Nucleus accumbens (tissue), 56 donors: ENCODE results near the gene BTLA.
"Not testable (repeated sequence)": the region's sequence is repeated elsewhere in the genome, so short reads cannot be mapped to it uniquely, and the experiment has no call there.

ENCODE experiments used
- DNase-seq, 56 donors: peaks; one replicate each; lab custom pipeline; 2025; lab: John Stamatoyannopoulos, UW

Gene BTLA

DNA sequence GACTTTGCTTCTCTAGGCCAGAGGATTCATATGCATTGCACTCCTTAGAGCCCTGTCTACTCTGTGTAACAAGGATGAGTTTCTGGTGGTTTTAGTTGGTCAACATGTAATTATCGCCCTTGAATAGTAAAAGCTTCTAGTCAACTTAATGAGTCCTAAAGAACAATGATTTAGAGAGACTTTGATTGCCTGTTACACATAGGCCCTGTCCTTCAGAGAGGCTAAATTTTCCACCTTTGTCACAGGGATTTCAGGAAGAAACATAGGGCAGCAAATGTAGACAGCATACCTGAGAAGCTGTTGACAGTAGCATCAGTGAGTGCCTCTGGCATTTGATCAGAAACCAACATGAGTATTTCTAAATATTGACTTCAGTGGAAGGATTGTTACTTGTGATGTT lies 7.1 kb downstream of the BTLA start:
- DNase-seq: no peak

- no peak for DNase-seq
Observed at GRCh38 chr3:112491373-112491772, 7.9 kb downstream of the BTLA start.

DNA sequence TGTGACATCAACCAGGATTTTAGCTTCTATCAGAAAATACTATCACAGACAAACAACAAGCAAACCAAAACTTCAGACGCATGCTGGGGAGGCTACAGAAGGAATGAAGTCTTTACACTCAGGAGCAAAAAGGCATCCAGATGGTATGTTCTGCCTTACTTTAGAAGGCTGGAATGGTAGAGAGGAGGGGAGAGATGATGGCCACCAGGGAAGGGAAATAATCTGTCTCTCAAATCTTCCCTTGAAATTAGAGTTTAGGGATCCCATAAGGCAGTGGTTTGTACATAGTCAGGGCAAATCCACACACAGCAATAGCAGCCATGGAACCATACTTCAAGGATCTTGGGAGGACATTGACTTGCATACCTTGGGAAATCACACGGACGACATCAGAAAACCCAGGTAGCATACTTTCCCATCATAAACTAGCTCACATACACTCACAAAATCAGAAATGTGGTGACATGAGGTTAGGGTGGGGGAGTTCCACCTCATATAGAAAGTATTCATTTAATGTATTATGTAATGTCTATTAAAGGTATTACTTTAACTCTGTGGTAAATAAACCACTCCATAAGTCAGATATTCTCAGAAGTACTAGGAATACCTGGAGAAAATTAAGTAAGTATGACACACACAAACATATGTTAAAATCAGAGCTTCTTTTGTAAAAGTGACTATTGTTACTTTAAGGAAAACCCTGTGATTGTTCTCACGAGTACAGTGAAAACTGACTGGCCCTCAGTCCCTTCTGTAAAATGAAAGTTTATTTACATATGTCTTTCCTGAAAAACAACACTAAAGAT lies 9.4 kb downstream of the BTLA start:
- DNase-seq: no peak

GRCh38 chr3:112486811-112487505 lies 12.3 kb downstream of the BTLA start:
- DNase-seq: no peak

DNA sequence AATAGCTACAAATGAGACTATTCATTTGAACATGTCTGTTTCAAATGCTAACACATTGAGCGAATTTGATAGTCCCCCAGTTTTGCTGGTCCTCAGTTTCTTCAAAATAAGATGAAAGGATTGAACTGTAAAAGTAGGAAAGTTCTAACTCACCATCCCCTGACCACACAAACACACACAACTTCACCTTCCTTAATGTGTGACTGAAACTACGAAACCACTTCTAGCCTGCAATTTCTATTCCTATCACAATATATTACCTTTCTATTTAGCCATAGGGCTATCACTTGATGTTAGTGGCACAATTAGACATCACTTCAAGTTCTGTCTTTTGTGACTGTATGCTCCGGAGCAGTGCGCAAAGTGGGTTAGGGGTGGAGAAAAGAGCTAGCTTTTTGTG lies 14.9 kb downstream of the BTLA start:
- DNase-seq: no peak

GRCh38 chr3:112482675-112483074 lies 16.6 kb downstream of the BTLA start:
- no peak for DNase-seq

- DNase-seq: no peak
Observed at GRCh38 chr3:112481302-112481721, 18.0 kb downstream of the BTLA start.

- DNase-seq: no peak
Observed at GRCh38 chr3:112477891-112478290, 21.4 kb downstream of the BTLA start.

- DNase-seq: no peak
Observed at GRCh38 chr3:112476346-112476745, 22.9 kb downstream of the BTLA start.

GRCh38 chr3:112474796-112475195 lies 24.5 kb downstream of the BTLA start:
- DNase-seq: no peak

- no peak for DNase-seq
Observed at GRCh38 chr3:112472691-112473090, 26.6 kb downstream of the BTLA start.

DNA sequence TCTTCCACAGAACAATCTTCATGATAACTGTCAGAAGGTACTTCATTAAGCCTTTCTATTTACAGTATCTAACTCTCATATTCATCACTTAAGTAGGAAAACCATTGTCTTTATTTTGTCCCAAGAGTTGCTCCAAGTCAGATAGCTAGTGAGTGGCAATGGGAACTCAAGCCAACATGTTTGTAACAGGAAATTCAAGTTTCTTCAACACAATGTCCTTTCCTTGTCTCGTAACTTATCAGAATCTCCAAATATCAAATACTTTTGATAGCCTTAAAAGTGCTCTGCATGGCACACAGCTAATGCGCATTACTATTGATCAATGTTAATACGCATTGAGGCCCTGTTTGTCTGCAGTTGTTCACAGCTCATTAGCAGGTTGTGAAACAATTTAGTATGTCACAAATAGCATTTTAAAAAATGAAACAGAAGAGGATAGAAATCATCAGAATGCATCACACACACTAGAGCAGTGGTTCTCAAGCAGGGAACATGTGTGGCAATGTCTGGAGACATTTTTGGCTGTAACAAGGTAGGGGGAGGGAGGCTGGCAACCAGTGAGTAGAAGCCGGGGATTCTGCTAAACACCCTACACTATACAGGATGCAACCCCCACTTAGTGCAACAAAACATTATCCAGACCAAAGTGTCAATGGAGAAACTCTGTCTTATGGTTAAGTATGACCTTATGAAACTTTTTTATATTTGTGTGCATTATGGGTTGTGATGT lies 27.5 kb downstream of the BTLA start:
- no peak for DNase-seq

GRCh38 chr3:112470788-112471187 lies 28.5 kb downstream of the BTLA start:
- DNase-seq: no peak

- no peak for DNase-seq
Observed at GRCh38 chr3:112469671-112470070, 29.6 kb downstream of the BTLA start.

GRCh38 chr3:112467539-112467938 lies 31.7 kb downstream of the BTLA start:
- DNase-seq: no peak

DNA sequence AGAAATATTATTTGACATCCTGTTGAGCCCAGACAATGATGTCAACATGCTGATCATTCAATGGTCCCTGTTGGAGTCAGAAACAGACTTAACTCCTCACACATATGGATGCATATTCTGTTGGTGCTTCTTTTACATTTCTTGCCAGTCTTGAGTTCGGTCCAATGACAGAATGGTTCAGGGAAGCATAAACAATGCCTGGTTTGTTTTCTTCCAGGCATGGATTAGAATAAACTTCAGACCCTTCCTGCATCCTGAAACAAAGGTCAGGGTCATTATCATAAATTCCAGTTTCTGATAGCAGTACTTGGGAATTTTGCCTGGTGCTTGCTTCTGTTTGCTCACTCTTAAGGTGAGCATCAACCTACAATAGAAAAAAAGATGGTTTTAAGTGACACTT lies 33.3 kb downstream of the BTLA start:
- no peak for DNase-seq

GRCh38 chr3:112464264-112464663 lies 35.0 kb downstream of the BTLA start:
- no peak for DNase-seq

GRCh38 chr3:112463250-112463649 lies 36.0 kb downstream of the BTLA start:
- no peak for DNase-seq

GRCh38 chr3:112461787-112462186 lies 37.5 kb downstream of the BTLA start:
- DNase-seq: not testable (repeated sequence)

DNA sequence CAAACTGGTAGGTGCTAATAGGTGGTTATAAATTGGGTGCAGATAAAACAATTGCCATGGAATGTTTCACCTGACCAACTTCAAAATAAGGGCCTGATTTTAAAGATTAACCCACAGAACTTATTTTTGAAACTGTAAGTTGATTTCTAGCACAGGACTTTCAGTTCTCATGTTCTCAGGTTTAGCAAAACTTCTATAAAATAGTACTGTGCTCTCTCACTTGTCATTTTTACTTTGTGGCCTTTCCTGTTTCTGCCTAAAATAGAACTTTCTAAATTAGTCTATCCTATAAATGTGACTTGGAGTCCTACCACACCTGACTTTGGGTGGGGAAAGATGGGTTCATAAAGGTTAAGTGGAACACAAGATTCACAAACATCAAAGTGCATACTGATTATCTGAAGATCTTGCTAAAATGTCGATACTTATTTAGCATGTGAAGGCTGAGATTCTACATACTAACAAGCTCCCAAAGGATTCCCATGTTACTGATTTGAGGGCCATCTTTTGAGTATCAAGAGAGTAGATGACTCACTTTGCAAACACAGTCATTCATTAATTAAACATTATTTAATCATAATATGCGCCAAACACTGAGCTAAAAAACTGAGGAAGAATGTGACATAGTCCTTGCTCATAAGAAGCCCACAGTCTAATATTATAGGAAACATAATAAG lies 38.6 kb downstream of the BTLA start:
- no peak for DNase-seq

DNA sequence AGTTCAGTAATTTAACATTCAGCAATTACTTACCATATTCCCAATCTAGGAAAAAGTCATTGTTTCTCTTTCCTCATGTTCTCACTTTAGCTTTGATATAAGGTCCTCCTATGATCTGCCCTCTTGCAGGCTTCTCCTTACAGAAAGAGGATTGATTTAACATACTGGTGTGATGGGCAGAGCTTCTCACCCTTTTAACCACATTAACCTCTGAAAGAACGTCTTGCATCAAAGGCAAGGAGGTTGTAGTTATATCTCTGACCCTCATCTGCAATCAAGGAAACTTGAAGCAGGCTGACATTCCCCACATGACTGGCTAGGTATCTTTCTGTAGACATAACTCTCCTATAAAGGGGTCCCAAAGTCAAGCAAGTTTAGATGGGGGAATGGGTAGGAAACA lies 39.5 kb downstream of the BTLA start:
- DNase-seq: no peak
